Ascending aorta (tissue), 2 donors: Measurements from ENCODE around the gene PHC1. TPM values are rescaled to one million over a fixed set of nuclear protein-coding genes. Genes with fewer than 3 reads are reported as not detected.
"Not testable (repeated sequence)": the region's sequence is repeated elsewhere in the genome, so short reads cannot be mapped to it uniquely, and the experiment has no call there.

Source experiments
- DNase-seq, 2 donors: peaks; one replicate each; pipeline ENCODE4 v3.0.0-alpha.2; 2019; ENCODE audit warnings: low spot score in 2 of 2
- H3K27ac ChIP-seq, 2 donors: fragments of 200-600 bp; sonication (generic); one replicate each; pipeline ENCODE4 v1.5.1; 2016 to 2017; ENCODE audit warnings: mild to moderate bottlenecking in 1 of 2
- H3K27me3 ChIP-seq: fragments of 200-600 bp; sonication (generic); one replicate; pipeline ENCODE4 v1.5.1; 2017
- H3K36me3 ChIP-seq, 2 donors: fragments of 200-600 bp; sonication (generic); one replicate each; pipeline ENCODE4 v1.5.1; 2016
- H3K4me1 ChIP-seq, 2 donors: fragments of 200-600 bp; sonication (generic); one replicate each; pipeline ENCODE4 v1.5.1; 2016 to 2017; ENCODE audit warnings: mild to moderate bottlenecking in 1 of 2
- H3K4me3 ChIP-seq, 2 donors: fragments of 200-600 bp; sonication (generic); one replicate each; pipeline ENCODE4 v1.5.1; 2016 to 2017; ENCODE audit warnings: mild to moderate bottlenecking in 1 of 2
- H3K9me3 ChIP-seq, 2 donors: fragments of 200-600 bp; sonication (generic); one replicate each; pipeline ENCODE4 v1.5.1; 2016
- intact Hi-C: fragments of 100-400 bp; cut with DNase I; formaldehyde crosslinking; loops from one replicate; pipeline ENCODE4 v1.15.1; 2023
- total RNA-seq: library from RNA; depleted of rRNA; stranded (reverse); fragments of >200 nt; gene quantifications from one replicate; pipeline ENCODE4 v1.1.0, GENCODE V29; 2016
- TF ChIP-seq, protein P1 (sequence below), 3 experiments: fragments of 200-600 bp in 2 of 3; fragments of 450-650 bp in 1 of 3; sonication (generic) in 2 of 3; IDR thresholded peaks; one replicate each; pipeline ENCODE4 v1.5.1; 2016 to 2019; ENCODE audit warnings: antibody characterized with exemption in 3 of 3, mild to moderate bottlenecking in 1 of 3, moderate library complexity in 1 of 3

PHC1 gene
- total RNA-seq, 1 donor from 2014 or later, result 31.0 TPM

DNA sequence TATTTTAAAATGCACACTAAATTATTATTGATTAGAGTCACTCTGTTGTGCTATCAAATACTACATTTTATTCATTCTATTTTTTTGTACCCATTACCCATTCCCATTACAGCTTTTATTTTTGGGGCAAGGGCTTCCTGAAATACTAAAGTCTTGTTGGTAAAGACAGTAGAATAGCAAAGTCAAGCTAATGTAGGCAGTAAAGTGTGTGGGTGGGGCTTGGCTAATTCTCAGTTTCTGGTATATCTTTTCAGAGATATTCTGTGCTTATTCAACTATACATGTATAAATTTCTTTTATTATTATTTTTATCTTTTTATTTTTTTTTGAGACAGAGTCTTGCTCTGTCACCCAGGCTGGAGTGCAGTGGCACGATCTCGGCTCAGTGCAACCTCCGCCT is 22.3 kb upstream of the PHC1 start:
- Histone ChIP-seq H3K27me3 (no peaks in the 10 kb centered on the region), H3K4me3 (no peak overlapping the region), H3K36me3 (no peaks in the 10 kb centered on the region), H3K27ac (no peak overlapping the region), H3K9me3 (no peaks in the 10 kb centered on the region), H3K4me1 (no peaks in the 10 kb centered on the region)
- no peak for DNase-seq
- intact Hi-C loops, result loop anchor here (2.0 to 10.0 kb wide), 4 partner anchors 69 to 347 kb away; partner anchors contain the start of genes A2ML1, CLEC4E and MFAP5
- TF ChIP-seq, protein P1, sequence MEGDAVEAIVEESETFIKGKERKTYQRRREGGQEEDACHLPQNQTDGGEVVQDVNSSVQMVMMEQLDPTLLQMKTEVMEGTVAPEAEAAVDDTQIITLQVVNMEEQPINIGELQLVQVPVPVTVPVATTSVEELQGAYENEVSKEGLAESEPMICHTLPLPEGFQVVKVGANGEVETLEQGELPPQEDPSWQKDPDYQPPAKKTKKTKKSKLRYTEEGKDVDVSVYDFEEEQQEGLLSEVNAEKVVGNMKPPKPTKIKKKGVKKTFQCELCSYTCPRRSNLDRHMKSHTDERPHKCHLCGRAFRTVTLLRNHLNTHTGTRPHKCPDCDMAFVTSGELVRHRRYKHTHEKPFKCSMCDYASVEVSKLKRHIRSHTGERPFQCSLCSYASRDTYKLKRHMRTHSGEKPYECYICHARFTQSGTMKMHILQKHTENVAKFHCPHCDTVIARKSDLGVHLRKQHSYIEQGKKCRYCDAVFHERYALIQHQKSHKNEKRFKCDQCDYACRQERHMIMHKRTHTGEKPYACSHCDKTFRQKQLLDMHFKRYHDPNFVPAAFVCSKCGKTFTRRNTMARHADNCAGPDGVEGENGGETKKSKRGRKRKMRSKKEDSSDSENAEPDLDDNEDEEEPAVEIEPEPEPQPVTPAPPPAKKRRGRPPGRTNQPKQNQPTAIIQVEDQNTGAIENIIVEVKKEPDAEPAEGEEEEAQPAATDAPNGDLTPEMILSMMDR (IDR thresholded peaks at IDR 0.05), result no peak

DNA sequence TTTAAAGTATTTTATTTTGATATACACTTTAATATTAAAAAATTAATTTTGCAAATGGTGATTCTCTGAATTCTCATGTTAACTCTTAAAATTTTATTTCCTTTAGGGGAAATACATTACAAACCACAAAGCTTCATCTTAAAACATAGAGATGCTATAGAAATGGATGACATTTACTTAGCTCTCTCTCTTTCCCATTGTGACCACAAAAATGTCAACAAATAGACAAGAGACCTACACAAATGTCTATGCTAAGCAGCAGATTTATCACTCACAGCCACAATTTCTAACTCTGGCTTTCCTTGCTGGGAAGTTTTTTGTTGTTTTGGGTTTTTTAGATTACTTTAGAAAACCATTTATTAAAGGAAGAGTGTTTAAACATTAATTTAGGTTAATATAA is 19.9 kb upstream of the PHC1 start:
- H3K27me3 ChIP-seq, result no peaks in the 10 kb centered on the region
- H3K36me3 ChIP-seq, result no peaks in the 10 kb centered on the region
- DNase-seq, result no peak
- no peaks in the 10 kb centered on the region for H3K9me3 ChIP-seq
- intact Hi-C loops, result loop anchor here (5.0 to 10.0 kb wide), 2 partner anchors 232 to 350 kb away; partner anchors contain the start of genes CLEC4E and MFAP5
- no peak overlapping the region for H3K27ac ChIP-seq
- TF ChIP-seq, protein P1 (IDR thresholded peaks at IDR 0.05), result no peak
- no peak overlapping the region for H3K4me3 ChIP-seq
- no peaks in the 10 kb centered on the region for H3K4me1 ChIP-seq

DNA sequence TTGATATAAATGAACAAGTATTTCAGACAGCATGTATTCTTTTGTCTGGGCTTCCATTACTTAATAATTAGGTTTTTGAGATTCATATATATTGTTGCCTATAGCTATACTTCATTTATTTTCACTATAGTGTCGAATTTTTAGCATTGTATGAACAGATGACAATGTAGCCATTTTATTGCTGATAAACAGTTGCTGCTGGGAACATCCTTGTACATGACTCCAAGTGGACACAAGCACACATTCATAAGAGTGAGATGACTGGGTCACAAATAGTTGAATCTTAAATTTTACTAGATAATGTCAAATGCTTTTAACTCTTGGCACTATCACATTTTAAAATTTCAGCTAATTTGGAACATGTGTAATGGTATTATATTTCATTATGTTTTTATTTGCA is 19.3 kb upstream of the PHC1 start:
- Histone ChIP-seq H3K27ac (no peak overlapping the region), H3K9me3 (no peaks in the 10 kb centered on the region), H3K36me3 (no peaks in the 10 kb centered on the region), H3K27me3 (no peaks in the 10 kb centered on the region), H3K4me3 (no peak overlapping the region), H3K4me1 (no peaks in the 10 kb centered on the region)
- DNase-seq, result no peak
- TF ChIP-seq, protein P1 (IDR thresholded peaks at IDR 0.05), result no peak
- intact Hi-C loops, result loop anchor here (5.0 to 10.0 kb wide), 2 partner anchors 233 to 350 kb away; partner anchors contain the start of genes CLEC4E and MFAP5

DNA sequence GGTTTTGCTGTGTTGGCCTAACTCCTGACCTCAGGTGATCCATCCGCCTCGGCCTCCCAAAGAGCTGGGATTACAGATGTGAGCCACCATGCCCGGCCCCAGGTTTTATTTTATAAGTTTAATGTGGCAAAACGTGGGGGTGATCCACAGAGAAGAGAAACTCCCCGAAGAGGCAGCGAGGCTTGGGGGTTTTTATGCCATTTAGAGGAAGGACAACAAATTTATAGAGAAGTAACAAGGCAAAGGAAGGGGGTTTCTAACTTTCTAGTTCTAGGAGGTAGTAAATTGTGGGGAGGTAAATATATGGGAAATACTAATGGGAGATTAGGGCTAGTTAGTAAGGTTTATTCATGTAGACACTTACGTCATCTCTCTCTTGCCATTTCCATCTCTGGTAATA is 17.2 kb upstream of the PHC1 start:
- no peaks in the 10 kb centered on the region for H3K9me3 ChIP-seq
- no peaks in the 10 kb centered on the region for H3K4me1 ChIP-seq
- TF ChIP-seq, protein P1 (IDR thresholded peaks at IDR 0.05), result no peak
- no peaks in the 10 kb centered on the region for H3K36me3 ChIP-seq
- no peak overlapping the region for H3K4me3 ChIP-seq
- H3K27me3 ChIP-seq, result no peaks in the 10 kb centered on the region
- no peak overlapping the region for H3K27ac ChIP-seq
- intact Hi-C loops, result loop anchor here (10.0 kb wide), 1 partner anchor 352 kb away; the partner anchor contains the start of gene CLEC4E
- DNase-seq, result no peak

DNA sequence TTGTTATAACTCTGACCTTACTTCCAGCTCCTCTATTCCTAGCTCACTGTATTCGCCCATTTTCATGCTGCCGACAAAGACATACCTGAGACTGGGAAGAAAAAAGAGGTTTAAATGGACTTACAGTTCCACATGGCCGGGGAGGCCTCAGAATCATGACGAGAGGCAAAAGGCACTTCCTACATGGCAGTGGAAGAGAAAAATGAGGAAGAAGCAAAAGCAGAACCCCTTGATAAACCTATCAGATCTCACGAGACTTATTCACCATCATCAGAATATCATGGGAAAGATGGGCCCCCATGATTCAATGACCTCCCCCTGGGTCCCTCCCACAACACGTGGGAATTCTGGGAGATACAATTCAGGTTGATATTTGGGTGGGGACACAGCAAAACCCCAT is 14.5 kb upstream of the PHC1 start:
- H3K4me3 ChIP-seq, result no peak overlapping the region
- H3K27me3 ChIP-seq, result no peaks in the 10 kb centered on the region
- intact Hi-C loops, result loop anchor here (10.0 kb wide), 1 partner anchor 355 kb away; the partner anchor contains the start of gene CLEC4E
- no peak overlapping the region for H3K27ac ChIP-seq
- TF ChIP-seq, protein P1 (IDR thresholded peaks at IDR 0.05), result no peak
- no peak for DNase-seq
- H3K4me1 ChIP-seq, result no peaks in the 10 kb centered on the region
- H3K36me3 ChIP-seq, result no peaks in the 10 kb centered on the region
- H3K9me3 ChIP-seq, result no peaks in the 10 kb centered on the region

DNA sequence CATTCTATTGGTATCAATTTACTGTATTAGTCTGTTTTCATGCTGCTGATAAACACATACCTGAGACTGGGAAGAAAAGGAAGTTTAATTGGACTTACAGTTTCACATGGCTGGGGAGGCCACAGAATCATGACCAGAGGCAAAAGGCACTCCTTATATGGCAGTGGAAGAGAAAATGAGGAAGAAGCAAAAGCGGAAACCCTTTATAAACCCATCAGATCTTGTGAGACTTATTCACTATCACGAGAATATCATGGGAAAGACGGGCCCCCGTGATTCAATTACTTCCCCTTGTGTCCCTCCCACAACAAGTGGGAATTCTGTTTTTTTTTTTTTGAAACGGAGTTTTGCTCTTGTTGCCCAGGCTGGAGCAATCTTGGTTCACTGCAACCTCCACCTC is 11.6 kb upstream of the PHC1 start:
- H3K4me3 ChIP-seq, intact Hi-C loops, H3K9me3 ChIP-seq, H3K27me3 ChIP-seq, H3K27ac ChIP-seq, H3K4me1 ChIP-seq, DNase-seq, H3K36me3 ChIP-seq: not testable (repeated sequence)
